ENCODE data around the gene ADGRV1.

Gene ADGRV1

GRCh38 chr5:91178461-91178860 lies 619.9 kb downstream of the ADGRV1 start:
- no peak for DNase-seq

- no peak for DNase-seq
Observed at GRCh38 chr5:91179018-91179417, 620.4 kb downstream of the ADGRV1 start.

- no peak for DNase-seq
Observed at GRCh38 chr5:91180506-91180905, 621.9 kb downstream of the ADGRV1 start.

- no peak for DNase-seq
Observed at GRCh38 chr5:91182763-91183162, 624.2 kb downstream of the ADGRV1 start.

- DNase-seq: no peak
Observed at GRCh38 chr5:91183743-91184142, 625.1 kb downstream of the ADGRV1 start.

- DNase-seq: no peak
Observed at GRCh38 chr5:91186101-91186500, 627.5 kb downstream of the ADGRV1 start.

- DNase-seq: no peak
Observed at GRCh38 chr5:91187032-91187431, 628.4 kb downstream of the ADGRV1 start.

- no peak for DNase-seq
Observed at GRCh38 chr5:91188755-91189154, 630.2 kb downstream of the ADGRV1 start.

GRCh38 chr5:91189480-91190313 lies 631.1 kb downstream of the ADGRV1 start:
- no peak for DNase-seq

- DNase-seq: no peak
Observed at GRCh38 chr5:91190314-91190690, 631.7 kb downstream of the ADGRV1 start.

- DNase-seq: no peak
Observed at GRCh38 chr5:91194824-91195381, 636.3 kb downstream of the ADGRV1 start.

- no peak for DNase-seq
Observed at GRCh38 chr5:91200692-91201091, 642.1 kb downstream of the ADGRV1 start.

- no peak for DNase-seq
Observed at GRCh38 chr5:91206103-91206502, 647.5 kb downstream of the ADGRV1 start.

GRCh38 chr5:91206734-91207133 lies 648.1 kb downstream of the ADGRV1 start:
- no peak for DNase-seq

GRCh38 chr5:91207248-91207647 lies 648.7 kb downstream of the ADGRV1 start:
- no peak for DNase-seq

GRCh38 chr5:91211997-91212713 lies 653.6 kb downstream of the ADGRV1 start:
- no peak for DNase-seq

- no peak for DNase-seq
Observed at GRCh38 chr5:91212714-91213092, 654.1 kb downstream of the ADGRV1 start.
